ENCODE measurements around the gene KRT31.
"Not testable (repeated sequence)": the region's sequence is repeated elsewhere in the genome, so short reads cannot be mapped to it uniquely, and the experiment has no call there.

KRT31 gene

DNA sequence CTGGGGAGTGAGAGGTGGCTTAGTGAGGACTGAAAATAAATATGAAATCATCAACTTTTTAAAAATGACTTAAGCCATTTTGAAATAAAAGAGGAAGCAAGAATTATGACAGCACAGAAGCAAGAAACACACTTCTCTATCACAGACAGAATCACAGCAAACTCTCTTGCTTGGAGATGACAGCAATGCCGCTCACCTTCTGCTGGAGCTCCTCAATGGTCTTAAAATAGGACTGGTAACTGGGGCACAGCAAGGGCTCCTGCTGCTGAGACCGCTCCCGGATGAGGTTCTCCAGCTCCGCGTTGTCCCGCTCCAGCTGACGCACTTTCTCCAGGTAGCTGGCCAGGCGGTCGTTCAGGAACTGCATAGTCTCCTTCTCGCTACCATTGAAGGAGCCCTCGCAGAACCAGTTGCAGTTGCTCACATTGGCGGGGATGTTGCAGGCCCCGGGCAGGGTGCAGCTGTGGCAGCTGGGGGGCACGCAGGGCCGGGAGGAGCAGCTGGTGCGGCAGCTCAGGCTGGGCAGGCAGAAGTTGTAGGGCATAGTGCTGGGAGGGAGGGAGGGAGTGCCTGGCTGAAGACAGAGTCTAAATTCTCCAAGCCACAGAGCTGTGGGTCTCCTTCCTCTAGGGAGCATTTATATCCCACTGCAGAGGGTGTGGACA is at the start of gene KRT31:
Gene KRT31 (minus strand): TSS at position 613 of the 665 bp plus-strand sequence. CDS start 69 bp downstream, at position 544.
- no peak for DNase-seq (ENCODE audit: low read depth)

DNA sequence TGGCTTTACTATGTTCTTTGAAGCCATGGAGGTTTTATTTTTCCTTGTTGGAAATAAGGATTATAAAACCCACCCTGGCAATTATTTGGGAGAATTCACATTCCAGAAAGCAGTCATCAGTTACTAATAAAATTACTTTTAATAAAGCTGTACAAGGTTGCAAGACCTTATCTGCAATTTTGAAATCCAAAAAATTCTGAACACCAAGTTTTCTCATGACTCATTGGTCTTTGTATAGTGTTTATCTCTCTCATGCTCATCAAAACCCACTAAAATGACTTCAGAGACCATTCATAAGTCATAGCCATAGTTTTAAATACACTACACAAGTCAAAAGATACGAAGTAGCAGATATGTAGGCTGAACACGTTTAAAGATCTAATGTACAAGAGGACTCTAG is 49.4 kb upstream of the KRT31 start:
- DNase-seq (ENCODE audit: low read depth), result no peak

DNA sequence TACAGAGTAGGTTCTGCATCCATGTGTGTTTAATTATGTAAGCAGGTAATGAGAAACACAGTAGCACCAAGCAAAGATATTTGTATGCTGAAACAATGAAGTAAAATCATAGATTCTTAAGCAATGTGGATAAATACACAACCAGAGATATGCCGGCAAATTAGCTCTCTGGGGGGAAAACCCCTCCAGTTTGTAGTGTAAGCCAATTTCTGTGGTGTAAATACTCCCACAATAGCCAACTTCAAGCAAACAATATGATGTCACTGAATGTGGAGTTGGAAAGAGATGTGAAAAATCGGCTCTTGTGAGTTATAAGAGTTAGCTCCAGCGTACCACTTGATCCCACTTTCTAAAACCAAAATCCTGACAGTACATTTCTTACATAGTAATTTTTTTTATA is 47.2 kb upstream of the KRT31 start:
- DNase-seq (ENCODE audit: low read depth), result no peak

DNA sequence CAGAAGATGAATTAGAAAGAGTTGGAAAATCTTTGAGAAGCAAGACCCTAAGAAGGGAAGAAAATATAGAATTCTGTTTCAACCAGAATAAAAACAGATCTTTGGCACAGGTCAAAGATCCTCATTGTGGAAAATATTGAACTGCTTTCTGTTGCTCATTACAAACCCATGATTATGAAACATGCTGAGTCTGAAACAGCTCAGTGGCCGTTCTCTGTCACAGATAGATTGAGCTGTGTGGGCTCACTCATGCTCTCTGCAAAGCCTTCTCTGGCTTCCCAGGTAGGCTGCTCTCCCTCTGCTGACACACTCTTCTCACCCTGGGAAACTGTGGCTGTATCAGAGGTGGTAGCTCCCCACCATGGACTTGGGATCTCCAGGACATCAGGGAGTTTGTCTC is 46.8 kb upstream of the KRT31 start:
- no peak for DNase-seq (ENCODE audit: low read depth)

DNA sequence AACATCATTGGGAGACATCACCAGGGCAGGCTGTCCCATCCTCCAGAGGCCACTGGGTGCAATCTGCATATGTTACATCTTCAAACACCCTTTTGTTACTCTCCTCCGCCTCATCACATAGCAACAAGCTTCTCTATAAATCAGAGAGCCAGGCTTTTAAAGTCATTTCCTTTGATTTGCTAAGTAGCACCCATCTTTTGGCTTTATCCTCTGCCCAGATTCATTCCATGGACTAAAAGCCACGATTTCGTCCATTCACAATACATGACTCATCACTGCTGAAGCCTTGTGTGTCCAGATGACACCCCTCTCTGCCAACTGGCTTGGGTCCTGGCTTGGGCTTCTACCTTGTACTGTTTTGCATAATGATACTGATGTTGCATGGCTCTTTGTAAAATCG is 45.3 kb upstream of the KRT31 start:
- no peak for DNase-seq (ENCODE audit: low read depth)

DNA sequence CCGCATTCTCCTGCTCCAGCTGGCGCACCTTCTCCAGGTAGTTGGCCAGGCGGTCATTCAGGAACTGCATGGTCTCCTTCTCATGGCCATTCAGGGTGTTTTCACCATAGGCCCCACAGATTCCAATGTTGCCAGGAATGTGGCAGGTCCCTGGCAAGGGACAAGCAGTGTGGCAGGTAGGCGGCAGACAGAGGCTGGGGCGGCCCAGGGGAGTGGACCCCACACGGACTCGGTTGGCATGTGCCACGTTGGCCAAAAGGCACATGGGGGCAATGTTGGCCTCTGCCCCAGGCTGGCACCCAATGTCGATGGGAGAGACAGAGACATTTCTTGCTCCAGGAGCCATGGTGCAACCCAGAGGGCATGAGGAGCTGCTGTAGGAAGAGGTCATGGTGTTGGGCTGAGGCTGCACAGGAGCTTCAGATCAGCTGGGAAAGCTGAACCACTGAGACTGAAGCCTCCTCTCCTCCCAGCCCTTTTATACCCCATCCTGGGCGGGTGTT is 43.2 kb upstream of the KRT31 start, which contains the start of gene KRT38:
Gene KRT38 (minus strand): TSS at position 453 of the 503 bp plus-strand sequence. CDS start 62 bp downstream, at position 391.
- no peak for DNase-seq (ENCODE audit: low read depth)

DNA sequence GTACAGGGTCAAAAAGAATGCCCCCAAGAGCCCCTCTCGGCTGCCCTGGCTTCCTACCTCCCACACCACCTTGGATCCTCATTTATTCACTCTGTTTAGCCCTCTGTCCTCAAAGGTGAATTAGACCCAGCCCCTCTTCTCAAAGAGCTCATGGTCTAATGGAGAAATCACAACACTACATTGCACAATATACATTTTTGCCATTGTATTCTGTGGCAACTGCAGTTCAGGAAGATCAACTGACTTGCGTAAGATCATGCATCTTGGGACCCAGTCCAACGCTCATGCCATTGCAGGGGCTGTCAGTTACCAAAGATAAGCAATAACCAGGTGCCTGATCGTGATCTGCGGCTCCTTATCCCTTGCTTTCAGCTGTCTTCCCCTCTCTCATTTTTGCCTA is 42.0 kb upstream of the KRT31 start:
- DNase-seq (ENCODE audit: low read depth), result no peak

DNA sequence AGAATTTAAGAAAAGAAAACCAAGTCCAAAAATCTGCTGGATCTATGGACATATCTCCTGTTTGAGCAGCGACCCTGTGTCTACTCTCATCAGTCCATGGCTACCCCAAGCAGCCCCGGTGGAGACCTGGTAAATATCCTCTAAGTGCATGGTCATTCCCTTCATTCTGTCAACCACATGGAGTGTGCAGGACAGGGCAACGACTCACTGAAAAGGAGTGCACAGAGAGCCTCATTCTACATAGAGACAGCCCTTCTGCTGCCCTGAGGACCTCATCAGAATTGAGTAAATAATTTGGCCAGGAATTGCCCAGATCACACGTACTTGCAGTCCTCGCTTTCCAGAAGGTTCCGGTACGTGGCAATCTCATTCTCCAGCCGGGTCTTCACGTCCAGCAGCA is 40.4 kb upstream of the KRT31 start:
- no peak for DNase-seq (ENCODE audit: low read depth)

DNA sequence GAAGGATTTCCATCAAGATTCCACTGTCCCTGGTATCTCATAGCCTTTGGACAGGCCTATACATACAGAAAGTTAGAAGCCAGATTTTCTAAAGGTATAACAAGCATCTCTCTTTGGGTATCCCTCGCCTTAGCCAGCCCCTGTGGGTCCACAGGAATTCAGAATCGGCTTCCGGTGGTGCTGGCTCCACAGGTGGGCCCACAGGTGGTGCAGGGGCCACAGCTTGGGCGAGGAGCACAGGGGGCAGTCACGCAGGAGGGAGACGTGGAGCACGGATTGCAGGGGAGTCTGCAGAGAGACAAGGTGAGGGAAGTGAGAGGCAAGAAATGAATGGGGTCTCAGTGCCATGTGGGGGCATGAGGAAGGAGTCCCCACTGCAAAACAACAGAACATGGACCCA is 39.8 kb upstream of the KRT31 start:
- no peak for DNase-seq (ENCODE audit: low read depth)

DNA sequence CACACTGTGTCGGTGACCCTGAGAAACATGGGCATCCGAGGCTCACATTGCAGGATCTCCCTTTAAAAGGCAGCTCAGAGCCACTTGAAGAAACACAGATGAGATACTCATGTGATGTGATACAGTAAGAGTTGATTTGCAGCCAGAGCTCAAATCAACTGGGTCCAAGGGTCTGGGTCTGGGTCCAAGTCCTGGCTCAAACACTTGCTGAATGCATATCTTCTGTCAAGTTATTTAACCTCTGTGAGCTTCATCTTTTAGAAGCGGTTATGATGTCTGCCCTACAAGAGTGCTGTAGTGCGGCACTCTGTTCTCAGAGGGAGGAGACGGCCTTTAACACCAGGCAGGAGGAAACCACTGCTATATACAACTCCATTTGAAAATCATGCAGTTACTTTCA is 37.0 kb upstream of the KRT31 start:
- DNase-seq (ENCODE audit: low read depth), result no peak

DNA sequence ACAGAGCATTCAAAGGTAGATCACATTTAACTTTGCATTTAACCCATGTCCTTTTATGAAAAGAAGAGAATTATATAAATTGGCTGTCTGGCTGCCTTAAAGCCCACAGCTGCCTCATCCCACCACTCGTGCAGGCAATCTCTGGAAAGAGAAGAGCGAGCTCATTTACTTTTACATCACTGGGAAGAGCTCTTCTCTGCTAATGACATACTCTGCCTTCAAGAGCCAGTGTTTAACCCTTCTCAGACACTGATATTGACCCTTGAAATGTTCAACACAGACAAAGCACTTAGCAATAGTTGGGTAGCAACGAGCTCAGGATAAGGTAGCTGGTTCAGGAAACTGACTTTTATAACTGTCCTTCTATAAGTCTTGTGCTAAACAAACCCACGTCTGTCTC is 36.6 kb upstream of the KRT31 start:
- DNase-seq (ENCODE audit: low read depth), result no peak

DNA sequence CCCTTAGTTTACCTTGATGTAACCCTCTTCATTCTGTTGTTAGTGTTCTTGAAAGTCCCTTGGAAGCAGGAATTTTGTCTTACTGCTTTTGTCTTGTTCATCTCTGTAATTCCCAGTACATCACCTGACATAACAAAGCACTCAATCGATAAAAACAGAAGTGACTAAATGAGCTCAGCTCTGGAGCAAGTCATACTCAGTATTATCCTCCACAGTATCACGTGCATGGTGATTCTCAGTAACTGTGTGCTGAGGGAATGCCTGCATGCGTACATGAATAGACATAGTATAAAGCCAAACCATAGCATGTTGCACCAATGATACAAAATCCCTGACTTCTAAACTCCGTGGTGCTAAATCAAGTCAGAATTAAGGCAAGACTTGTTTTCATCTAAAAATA is 36.2 kb upstream of the KRT31 start:
- no peak for DNase-seq (ENCODE audit: low read depth)

DNA sequence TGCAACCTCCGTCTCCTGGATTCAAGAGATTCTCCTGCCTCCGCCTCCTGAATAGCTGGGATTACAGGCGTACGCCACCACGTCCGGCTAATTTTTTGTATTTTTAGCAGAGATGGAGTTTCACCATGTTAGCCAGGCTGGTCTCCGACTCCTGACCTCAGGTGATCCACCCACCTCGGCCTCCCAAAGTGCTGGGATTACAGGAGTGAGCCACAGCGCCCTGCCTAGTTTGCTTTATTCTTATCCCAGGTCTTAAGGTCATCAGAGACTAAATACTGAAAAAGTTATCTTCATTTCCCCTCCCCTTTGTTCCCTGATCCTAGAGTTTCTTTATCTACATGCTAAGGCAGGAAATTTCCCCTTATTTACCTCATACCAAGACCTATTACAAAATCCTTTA is 33.0 kb upstream of the KRT31 start:
- not testable (repeated sequence) for DNase-seq (ENCODE audit: low read depth)

DNA sequence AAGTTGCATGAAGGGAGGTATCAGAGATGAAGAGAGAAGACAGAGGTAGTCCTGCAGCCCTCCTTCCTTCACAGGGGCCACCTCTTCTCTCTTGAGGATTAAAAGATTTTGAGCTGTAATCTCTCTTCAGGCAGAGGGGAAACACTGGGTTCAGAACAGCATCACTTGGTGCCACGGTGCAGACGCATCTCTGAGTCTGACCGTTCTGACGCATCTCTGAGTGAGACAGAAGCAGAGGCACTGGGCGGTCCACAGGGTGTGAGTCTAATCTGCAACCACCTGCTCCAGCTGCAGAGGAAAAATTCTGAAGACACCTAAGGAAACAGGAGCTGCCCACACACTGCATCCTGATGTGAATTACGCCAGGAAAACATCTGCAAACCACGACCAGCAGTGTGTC is 32.3 kb upstream of the KRT31 start:
- no peak for DNase-seq (ENCODE audit: low read depth)

DNA sequence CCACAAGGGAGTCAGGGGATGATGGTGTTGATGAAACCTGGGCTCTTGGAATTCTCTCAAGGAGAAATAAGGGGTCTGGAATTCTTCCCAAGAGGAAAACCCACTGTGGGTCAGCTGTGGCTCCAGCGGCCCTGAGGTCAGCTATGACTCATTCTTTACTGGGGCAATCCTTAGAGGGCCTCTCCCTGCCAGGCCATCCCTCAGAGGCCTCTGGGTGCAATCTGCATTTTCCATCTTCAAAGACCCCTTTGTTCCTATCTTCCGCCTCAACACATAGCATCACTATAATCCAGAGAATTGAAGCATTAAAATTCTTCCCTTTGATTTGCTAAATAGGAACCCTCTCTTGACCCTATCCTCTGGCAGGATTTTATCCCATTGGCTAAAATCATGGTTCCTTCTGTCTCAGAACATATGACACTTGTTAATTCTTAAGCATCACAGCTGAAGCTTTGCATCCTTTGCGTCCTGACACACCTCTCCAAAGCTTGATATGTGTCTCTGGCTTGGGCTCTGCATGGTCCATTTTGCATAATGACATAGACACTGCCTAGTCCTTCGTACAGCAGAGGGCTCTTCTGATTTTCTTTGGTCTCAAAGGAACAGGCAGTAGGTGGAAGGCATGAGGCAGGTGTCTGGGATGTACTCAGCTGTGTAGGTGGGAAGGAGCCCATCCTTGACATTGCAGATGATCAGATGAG is 31.3 kb upstream of the KRT31 start:
- DNase-seq (ENCODE audit: low read depth), result no peak

DNA sequence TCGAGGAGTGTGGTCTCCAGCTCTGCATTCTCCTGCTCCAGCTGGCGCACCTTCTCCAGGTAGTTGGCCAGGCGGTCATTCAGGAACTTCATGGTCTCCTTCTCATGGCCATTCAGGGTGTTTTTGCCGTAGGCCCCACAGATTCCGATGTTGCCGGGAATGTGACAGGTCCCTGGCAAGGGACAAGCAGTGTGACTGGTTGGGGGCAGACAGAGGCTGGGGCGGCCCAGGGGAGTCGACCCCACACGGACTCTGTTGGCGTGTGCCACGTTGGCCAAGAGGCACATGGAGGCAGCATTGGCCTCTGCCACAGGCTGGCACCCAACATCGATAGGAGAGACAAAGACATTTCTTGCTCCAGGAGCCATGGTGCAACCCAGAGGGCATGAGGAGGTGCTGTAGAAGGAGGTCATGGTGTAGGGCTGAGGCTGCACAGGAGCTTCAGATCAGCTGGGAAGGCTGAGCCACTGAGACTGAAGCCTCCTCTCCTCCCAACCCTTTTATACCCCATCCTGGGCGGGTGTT is 26.8 kb upstream of the KRT31 start, which contains the start of gene KRT37:
Gene KRT37 (minus strand): TSS at position 475 of the 525 bp plus-strand sequence. CDS start 62 bp downstream, at position 413.
- no peak for DNase-seq (ENCODE audit: low read depth)

DNA sequence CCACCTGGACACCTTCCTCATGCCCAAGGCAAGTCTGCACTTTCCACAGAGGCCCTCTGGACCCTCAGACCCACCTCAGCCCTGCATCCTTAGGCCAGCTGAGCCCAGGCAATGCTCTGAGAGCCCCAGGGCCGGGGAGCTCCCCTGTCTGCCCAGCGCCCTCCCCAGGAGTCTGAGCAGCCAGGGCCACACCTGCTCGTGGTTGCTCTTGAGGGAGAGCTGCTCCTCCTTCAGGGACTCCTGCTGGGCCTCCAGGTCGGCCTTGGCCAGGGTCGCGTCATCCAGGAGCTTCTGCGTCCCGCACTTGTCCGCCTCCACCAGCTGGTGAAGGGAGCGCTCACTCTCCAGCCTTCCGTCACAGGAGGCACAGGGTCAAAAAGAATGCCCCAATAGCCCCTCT is 25.2 kb upstream of the KRT31 start:
- not testable (repeated sequence) for DNase-seq (ENCODE audit: low read depth)

DNA sequence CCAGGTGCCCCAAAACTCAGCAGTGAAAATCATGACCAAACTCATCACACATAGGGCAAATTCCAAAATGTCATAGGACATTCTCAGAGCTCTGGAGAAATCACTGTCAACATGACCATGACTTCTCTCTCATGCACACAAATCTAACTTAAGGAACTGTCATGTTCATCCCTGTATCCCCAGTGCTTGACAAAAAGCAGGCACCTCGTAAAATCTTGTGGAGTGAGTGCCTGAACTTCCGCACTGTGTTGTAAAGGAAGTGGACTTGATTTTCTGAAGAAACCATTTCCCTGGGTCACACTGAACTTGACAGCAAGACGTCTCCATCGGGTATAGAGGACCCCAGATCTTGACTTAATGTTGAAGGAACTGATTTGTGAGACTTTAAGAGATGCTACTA is 24.2 kb upstream of the KRT31 start:
- no peak for DNase-seq (ENCODE audit: low read depth)

DNA sequence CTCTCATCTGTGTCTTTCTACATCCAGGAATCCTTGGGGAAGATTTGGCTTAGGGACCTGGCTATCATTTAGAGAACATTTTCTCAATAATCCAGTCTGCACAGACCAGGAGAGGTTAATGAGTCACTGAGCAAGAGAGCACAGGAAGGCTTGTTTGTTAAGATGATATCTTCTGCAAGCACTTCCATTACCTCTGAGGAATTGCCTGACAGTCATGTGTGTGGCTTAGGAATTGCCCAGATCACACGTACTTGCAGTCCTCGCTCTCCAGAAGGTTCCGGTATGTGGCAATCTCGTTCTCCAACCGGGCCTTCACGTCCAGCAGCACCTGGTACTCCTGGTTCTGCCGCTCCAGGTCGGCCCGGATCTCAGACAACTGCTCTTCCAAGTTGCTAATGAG is 23.7 kb upstream of the KRT31 start:
- no peak for DNase-seq (ENCODE audit: low read depth)

DNA sequence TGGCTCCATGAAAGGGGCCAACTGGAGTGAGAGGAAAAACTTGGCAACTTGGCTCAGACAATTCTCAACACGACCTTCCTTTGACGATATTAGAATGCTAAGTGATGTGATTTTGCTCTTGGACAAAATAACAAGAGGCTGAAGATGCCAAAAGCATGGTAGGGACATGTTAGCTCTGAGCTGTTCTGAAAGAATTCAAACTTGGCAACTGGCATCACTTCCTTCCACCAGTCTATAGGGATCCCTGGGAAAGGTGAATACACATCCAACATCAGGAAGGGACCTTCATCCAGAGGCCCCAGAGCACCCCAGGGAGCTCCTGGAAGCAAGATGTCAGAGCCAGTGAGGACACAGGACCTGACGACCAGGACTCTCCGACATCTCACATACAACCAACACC is 22.7 kb upstream of the KRT31 start:
- no peak for DNase-seq (ENCODE audit: low read depth)

DNA sequence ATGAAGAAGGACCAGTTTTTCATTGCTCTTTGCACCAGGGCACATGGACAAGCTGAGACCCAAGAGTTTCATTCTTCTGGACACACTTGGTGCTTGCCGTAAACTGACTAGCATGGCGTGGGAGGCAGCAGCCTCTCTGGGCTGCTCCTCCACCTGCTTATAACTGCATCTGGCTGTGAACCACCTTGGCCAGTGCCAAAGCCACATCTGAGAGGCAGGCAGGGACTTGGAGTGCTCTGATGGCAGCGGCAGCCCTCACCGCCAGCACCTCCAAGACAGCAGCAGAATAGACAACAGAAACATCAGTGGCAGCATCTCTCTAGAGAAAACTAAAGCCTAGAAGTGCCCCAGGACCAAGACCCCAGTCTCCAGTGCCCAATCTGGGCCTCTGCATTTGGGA is 22.3 kb upstream of the KRT31 start:
- no peak for DNase-seq (ENCODE audit: low read depth)

DNA sequence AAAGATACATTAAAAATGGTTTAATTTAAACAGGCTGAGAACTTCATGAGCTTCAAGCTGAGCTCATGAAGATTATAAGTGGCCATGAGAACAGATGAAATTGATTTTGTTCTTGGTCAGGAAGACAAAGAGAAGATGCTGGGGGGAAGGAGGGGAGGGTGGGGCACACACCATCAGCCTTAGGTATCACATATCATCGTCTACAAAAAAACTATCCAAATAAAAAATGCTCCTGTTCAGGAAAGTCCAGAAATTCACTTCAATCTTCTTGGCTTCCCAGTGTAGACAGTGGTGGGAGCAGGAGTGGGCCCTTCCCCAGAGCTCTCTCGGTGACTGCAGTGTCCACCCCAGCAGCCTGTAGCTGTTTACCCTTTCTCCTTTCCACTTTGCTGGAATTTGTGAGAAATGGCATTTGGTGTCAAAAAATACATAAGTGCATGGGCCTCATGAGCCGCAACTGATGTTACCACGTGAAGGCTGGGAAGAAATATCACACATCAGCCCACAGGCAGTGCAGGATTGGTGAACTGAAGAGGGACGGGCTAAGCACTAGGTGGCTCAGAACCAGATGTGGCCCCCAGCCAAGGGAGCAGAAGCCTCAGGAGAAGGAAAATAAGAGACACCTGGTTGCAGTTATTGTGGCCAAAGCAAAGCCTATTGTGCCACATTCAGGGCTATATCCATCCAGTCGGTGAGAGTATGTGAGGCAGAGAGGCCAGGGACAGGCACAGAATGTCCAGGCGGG is 20.9 kb upstream of the KRT31 start:
- no peak for DNase-seq (ENCODE audit: low read depth)

All from activated gamma-delta T cell treated with anti-CD3 and anti-CD28 coated beads, Interleukin-2, amount 50 U/mL, for 16 hours (primary cell).